DOHH2 (cell line): Measurements from ENCODE around the gene ITGA2.

ENCODE experiments used
- H3F3A ChIP-seq: fragments of 200-600 bp; sonication (generic), shearing (Covaris generic); 2 replicates; pipeline ENCODE4 v1.6.0; 2016; ENCODE audit warnings: antibody characterized with exemption, mild to moderate bottlenecking; ENCODE audit not compliant: control insufficient read depth, insufficient read depth
- H3K27ac ChIP-seq: fragments of 200-600 bp; sonication (generic); 2 replicates; pipeline ENCODE4 v1.5.1; 2014; ENCODE audit warnings: low read depth, mild to moderate bottlenecking, low read length, moderate library complexity
- H3K27me3 ChIP-seq: fragments of 200-600 bp; sonication (generic); 2 replicates; pipeline ENCODE4 v1.6.1; 2014; ENCODE audit warnings: mild to moderate bottlenecking, low read length, mixed read lengths; ENCODE audit not compliant: control insufficient read depth
- H3K36me3 ChIP-seq: fragments of 200-600 bp; sonication (generic); 2 replicates; pipeline ENCODE4 v1.6.1; 2014; ENCODE audit warnings: mild to moderate bottlenecking, low read length, moderate library complexity, mixed read lengths; ENCODE audit not compliant: control insufficient read depth
- H3K4me1 ChIP-seq: fragments of 200-600 bp; sonication (generic); 2 replicates; pipeline ENCODE4 v1.6.1; 2014; ENCODE audit warnings: mild to moderate bottlenecking, low read length, mixed read lengths; ENCODE audit not compliant: control insufficient read depth
- H3K4me2 ChIP-seq: fragments of 200-600 bp; sonication (generic); 2 replicates; pipeline ENCODE4 v1.6.0; 2014; ENCODE audit warnings: mild to moderate bottlenecking, low read length, moderate library complexity
- H3K4me3 ChIP-seq: fragments of 200-600 bp; sonication (generic); 2 replicates; pipeline ENCODE4 v1.5.1; 2014; ENCODE audit warnings: mild to moderate bottlenecking, low read length, mixed read lengths
- H3K79me2 ChIP-seq: fragments of 200-600 bp; sonication (generic); 2 replicates; pipeline ENCODE4 v1.6.1; 2014; ENCODE audit warnings: mild to moderate bottlenecking, low read length, mixed read lengths; ENCODE audit not compliant: control insufficient read depth
- H3K9me2 ChIP-seq: fragments of 200-600 bp; sonication (generic); replicated peaks from 2 replicates; pipeline ENCODE4 v1.6.1; 2014; ENCODE audit warnings: mild to moderate bottlenecking, low read length, mixed read lengths; ENCODE audit not compliant: control insufficient read depth
- H3K9me3 ChIP-seq: fragments of 200-600 bp; sonication (generic); 2 replicates; pipeline ENCODE4 v1.6.1; 2014; ENCODE audit warnings: antibody characterized with exemption, low read length, mixed read lengths; ENCODE audit not compliant: control insufficient read depth, insufficient read depth
- H4K20me1 ChIP-seq: fragments of 200-600 bp; sonication (generic); 2 replicates; pipeline ENCODE4 v1.6.0; 2014; ENCODE audit warnings: low read depth, mild to moderate bottlenecking, antibody characterized with exemption, low read length, moderate library complexity; ENCODE audit not compliant: control insufficient read depth, insufficient read depth
- CTCF ChIP-seq: fragments of 200-600 bp; sonication (generic); IDR thresholded peaks from one replicate; pipeline ENCODE4 v1.5.1; 2014; ENCODE audit warnings: antibody characterized with exemption, mild to moderate bottlenecking, low read depth, low read length; ENCODE audit not compliant: poor library complexity, severe bottlenecking
- EZH2phosphoT487 ChIP-seq: fragments of 200-600 bp; sonication (generic); IDR thresholded peaks from 2 replicates; pipeline ENCODE4 v1.6.1; 2017; ENCODE audit warnings: borderline replicate concordance, mild to moderate bottlenecking, antibody characterized with exemption, low read length, moderate library complexity, mixed read lengths

Gene ITGA2

GRCh38 chr5:52956014-52956413 is 33.1 kb upstream of the ITGA2 start:
- no peak overlapping the region for H3K27ac ChIP-seq
- H3K4me2 ChIP-seq = no peak overlapping the region
- no peak overlapping the region for H3K4me3 ChIP-seq
- no peaks in the 10 kb centered on the region for H3K9me2 ChIP-seq
- TF ChIP-seq EZH2phosphoT487 (no peak), CTCF (no peak)
- no peaks in the 10 kb centered on the region for H3K9me3 ChIP-seq
- no peaks in the 10 kb centered on the region for H3K4me1 ChIP-seq
- no peaks in the 10 kb centered on the region for H3K79me2 ChIP-seq
- H4K20me1 ChIP-seq = no peaks in the 10 kb centered on the region
- no peaks in the 10 kb centered on the region for H3F3A ChIP-seq
- H3K27me3 ChIP-seq = no peaks in the 10 kb centered on the region
- H3K36me3 ChIP-seq = no peaks in the 10 kb centered on the region

- H4K20me1 ChIP-seq = no peaks in the 10 kb centered on the region
- H3K9me2 ChIP-seq = no peaks in the 10 kb centered on the region
- H3K4me3 ChIP-seq = no peak overlapping the region
- H3F3A ChIP-seq = no peaks in the 10 kb centered on the region
- no peaks in the 10 kb centered on the region for H3K4me1 ChIP-seq
- no peak overlapping the region for H3K4me2 ChIP-seq
- H3K27ac ChIP-seq = no peak overlapping the region
- H3K36me3 ChIP-seq = no peaks in the 10 kb centered on the region
- no peaks in the 10 kb centered on the region for H3K9me3 ChIP-seq
- no peaks in the 10 kb centered on the region for H3K79me2 ChIP-seq
- no peaks in the 10 kb centered on the region for H3K27me3 ChIP-seq
- no peak for TF ChIP-seq CTCF
- TF ChIP-seq EZH2phosphoT487 = no peak
These were observed 32.0 kb upstream of the ITGA2 start for GRCh38 chr5:52956915-52957747.

GRCh38 chr5:52961274-52961681 is 27.9 kb upstream of the ITGA2 start:
- H3K36me3 ChIP-seq = no peaks in the 10 kb centered on the region
- no peaks in the 10 kb centered on the region for H3K9me2 ChIP-seq
- no peak overlapping the region for H3K4me2 ChIP-seq
- H4K20me1 ChIP-seq = no peaks in the 10 kb centered on the region
- TF ChIP-seq CTCF (no peak), EZH2phosphoT487 (no peak)
- H3F3A ChIP-seq = no peaks in the 10 kb centered on the region
- no peaks in the 10 kb centered on the region for H3K27me3 ChIP-seq
- H3K79me2 ChIP-seq = no peaks in the 10 kb centered on the region
- H3K27ac ChIP-seq = no peak overlapping the region
- no peaks in the 10 kb centered on the region for H3K4me1 ChIP-seq
- H3K4me3 ChIP-seq = no peak overlapping the region
- no peaks in the 10 kb centered on the region for H3K9me3 ChIP-seq
